Liver (tissue), 3 donors: ENCODE measurements around the gene SPATA16.

ENCODE experiments used
- EGR1 ChIP-seq, 2 donors: IDR thresholded peaks; 2 replicates each; pipeline ENCODE4 v1.6.1; 2016 to 2018; ENCODE audit warnings: antibody characterized with exemption in 2 of 2, low read depth in 2 of 2
- FOXA2 ChIP-seq: IDR thresholded peaks from 2 replicates; pipeline ENCODE4 v1.6.1; 2016; ENCODE audit warnings: antibody characterized with exemption
- GABPA ChIP-seq, 2 donors: IDR thresholded peaks in 1 of 2; conservative IDR thresholded peaks in 1 of 2; 2 replicates each; pipeline ENCODE4 v1.6.1; 2016; ENCODE audit warnings: antibody characterized with exemption in 2 of 2, mild to moderate bottlenecking in 1 of 2, moderate library complexity in 1 of 2
- HNF4A ChIP-seq, 2 donors: conservative IDR thresholded peaks; 2 replicates each; pipeline ENCODE4 v1.6.1; 2016; ENCODE audit warnings: antibody characterized with exemption in 2 of 2, mild to moderate bottlenecking in 2 of 2
- JUND ChIP-seq, 2 donors: IDR thresholded peaks; 2 replicates each; pipeline ENCODE4 v1.6.1; 2016; ENCODE audit warnings: antibody characterized with exemption in 2 of 2
- RAD21 ChIP-seq, 2 donors: IDR thresholded peaks; 2 replicates each; pipeline ENCODE4 v1.6.1; 2016; ENCODE audit warnings: antibody characterized with exemption in 2 of 2, mild to moderate bottlenecking in 2 of 2
- SP1 ChIP-seq: IDR thresholded peaks from 2 replicates; pipeline ENCODE4 v1.6.1; 2018; ENCODE audit warnings: antibody characterized with exemption, mild to moderate bottlenecking
- TAF1 ChIP-seq: conservative IDR thresholded peaks from 2 replicates; pipeline ENCODE4 v1.6.1; 2016; ENCODE audit warnings: antibody characterized with exemption, mild to moderate bottlenecking
- YY1 ChIP-seq: IDR thresholded peaks from 2 replicates; pipeline ENCODE4 v1.6.1; 2016; ENCODE audit warnings: antibody characterized with exemption, mild to moderate bottlenecking
- TF ChIP-seq, protein P1 (sequence below): fragments of 150-350 bp; IDR thresholded peaks from 2 replicates; pipeline ENCODE4 v1.5.1; 2017; ENCODE audit warnings: improper control_type of control experiment, low read depth, low read length; ENCODE audit not compliant: missing input control
- TF ChIP-seq, protein P2 (sequence below): IDR thresholded peaks from 2 replicates; pipeline ENCODE4 v1.6.1; 2016; ENCODE audit warnings: antibody characterized with exemption, mild to moderate bottlenecking
- TF ChIP-seq, protein P3 (sequence below): IDR thresholded peaks from 2 replicates; pipeline ENCODE4 v1.6.1; 2016; ENCODE audit warnings: antibody characterized with exemption
- TF ChIP-seq, protein P4 (sequence below): IDR thresholded peaks from 2 replicates; pipeline ENCODE4 v1.6.1; 2016; ENCODE audit warnings: antibody characterized with exemption
- TF ChIP-seq, protein P5 (sequence below): IDR thresholded peaks from 2 replicates; pipeline ENCODE4 v1.6.1; 2016; ENCODE audit warnings: antibody characterized with exemption
- donor health status: healthy.
- donor health status: healthy.

DNA sequence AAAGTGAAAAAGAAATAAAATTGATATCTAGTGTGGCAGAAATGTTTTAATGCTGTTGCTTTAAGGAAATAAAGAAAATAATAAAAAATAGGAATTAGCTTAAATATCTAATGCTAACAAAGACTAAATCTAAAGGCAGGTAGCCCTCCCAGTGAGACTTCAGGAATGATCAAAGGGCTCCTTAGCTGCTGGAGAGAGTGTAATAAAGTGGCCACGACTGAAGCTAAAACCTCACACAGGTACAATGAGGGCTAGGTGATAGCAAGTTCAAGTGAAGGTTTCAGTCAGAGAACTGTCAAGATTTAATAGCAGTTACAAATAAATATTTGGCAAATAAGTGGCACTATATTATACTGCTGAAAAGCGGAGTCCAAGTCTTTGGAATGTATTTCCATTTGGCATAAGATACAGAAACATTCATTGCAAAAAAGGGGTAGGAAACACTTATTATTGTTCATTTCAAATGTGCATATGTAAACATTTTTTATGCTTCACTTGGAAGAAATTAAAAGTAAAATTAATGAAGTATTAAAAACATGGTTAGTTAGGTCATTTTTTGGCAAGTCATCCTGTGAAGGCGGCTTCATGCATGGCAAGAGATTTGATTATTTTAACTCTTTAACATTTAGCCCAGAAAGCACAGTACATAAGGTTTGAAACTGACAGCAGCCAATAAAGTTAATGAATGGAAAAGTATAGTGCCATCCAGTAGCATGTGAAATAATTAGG, 222.3 kb downstream of the SPATA16 start:
- TF ChIP-seq, protein P1, sequence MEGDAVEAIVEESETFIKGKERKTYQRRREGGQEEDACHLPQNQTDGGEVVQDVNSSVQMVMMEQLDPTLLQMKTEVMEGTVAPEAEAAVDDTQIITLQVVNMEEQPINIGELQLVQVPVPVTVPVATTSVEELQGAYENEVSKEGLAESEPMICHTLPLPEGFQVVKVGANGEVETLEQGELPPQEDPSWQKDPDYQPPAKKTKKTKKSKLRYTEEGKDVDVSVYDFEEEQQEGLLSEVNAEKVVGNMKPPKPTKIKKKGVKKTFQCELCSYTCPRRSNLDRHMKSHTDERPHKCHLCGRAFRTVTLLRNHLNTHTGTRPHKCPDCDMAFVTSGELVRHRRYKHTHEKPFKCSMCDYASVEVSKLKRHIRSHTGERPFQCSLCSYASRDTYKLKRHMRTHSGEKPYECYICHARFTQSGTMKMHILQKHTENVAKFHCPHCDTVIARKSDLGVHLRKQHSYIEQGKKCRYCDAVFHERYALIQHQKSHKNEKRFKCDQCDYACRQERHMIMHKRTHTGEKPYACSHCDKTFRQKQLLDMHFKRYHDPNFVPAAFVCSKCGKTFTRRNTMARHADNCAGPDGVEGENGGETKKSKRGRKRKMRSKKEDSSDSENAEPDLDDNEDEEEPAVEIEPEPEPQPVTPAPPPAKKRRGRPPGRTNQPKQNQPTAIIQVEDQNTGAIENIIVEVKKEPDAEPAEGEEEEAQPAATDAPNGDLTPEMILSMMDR: no peak
- TF ChIP-seq RAD21 (IDR thresholded peaks at IDR 0.05) (no peak), JUND (IDR thresholded peaks at IDR 0.05) (no peak), TAF1 (no peak), HNF4A (conservative IDR thresholded peaks at IDR 0.05) (no peak), EGR1 (IDR thresholded peaks at IDR 0.05; ENCODE audit: low read depth in 2 of 2) (no peak), SP1 (no peak), YY1 (no peak), GABPA (IDR thresholded peaks at IDR 0.05 in 1 of 2, conservative IDR thresholded peaks at IDR 0.05 in 1 of 2) (no peak), FOXA2 (no peak)
- TF ChIP-seq, protein P2, sequence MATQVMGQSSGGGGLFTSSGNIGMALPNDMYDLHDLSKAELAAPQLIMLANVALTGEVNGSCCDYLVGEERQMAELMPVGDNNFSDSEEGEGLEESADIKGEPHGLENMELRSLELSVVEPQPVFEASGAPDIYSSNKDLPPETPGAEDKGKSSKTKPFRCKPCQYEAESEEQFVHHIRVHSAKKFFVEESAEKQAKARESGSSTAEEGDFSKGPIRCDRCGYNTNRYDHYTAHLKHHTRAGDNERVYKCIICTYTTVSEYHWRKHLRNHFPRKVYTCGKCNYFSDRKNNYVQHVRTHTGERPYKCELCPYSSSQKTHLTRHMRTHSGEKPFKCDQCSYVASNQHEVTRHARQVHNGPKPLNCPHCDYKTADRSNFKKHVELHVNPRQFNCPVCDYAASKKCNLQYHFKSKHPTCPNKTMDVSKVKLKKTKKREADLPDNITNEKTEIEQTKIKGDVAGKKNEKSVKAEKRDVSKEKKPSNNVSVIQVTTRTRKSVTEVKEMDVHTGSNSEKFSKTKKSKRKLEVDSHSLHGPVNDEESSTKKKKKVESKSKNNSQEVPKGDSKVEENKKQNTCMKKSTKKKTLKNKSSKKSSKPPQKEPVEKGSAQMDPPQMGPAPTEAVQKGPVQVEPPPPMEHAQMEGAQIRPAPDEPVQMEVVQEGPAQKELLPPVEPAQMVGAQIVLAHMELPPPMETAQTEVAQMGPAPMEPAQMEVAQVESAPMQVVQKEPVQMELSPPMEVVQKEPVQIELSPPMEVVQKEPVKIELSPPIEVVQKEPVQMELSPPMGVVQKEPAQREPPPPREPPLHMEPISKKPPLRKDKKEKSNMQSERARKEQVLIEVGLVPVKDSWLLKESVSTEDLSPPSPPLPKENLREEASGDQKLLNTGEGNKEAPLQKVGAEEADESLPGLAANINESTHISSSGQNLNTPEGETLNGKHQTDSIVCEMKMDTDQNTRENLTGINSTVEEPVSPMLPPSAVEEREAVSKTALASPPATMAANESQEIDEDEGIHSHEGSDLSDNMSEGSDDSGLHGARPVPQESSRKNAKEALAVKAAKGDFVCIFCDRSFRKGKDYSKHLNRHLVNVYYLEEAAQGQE: no peak
- TF ChIP-seq, protein P3, sequence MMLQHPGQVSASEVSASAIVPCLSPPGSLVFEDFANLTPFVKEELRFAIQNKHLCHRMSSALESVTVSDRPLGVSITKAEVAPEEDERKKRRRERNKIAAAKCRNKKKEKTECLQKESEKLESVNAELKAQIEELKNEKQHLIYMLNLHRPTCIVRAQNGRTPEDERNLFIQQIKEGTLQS: no peak
- TF ChIP-seq, protein P4, sequence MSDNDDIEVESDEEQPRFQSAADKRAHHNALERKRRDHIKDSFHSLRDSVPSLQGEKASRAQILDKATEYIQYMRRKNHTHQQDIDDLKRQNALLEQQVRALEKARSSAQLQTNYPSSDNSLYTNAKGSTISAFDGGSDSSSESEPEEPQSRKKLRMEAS: no peak
- TF ChIP-seq, protein P5, sequence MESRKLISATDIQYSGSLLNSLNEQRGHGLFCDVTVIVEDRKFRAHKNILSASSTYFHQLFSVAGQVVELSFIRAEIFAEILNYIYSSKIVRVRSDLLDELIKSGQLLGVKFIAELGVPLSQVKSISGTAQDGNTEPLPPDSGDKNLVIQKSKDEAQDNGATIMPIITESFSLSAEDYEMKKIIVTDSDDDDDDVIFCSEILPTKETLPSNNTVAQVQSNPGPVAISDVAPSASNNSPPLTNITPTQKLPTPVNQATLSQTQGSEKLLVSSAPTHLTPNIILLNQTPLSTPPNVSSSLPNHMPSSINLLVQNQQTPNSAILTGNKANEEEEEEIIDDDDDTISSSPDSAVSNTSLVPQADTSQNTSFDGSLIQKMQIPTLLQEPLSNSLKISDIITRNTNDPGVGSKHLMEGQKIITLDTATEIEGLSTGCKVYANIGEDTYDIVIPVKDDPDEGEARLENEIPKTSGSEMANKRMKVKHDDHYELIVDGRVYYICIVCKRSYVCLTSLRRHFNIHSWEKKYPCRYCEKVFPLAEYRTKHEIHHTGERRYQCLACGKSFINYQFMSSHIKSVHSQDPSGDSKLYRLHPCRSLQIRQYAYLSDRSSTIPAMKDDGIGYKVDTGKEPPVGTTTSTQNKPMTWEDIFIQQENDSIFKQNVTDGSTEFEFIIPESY: no peak
